IgD-negative memory B cell (primary cell): ENCODE results near the gene BRSK2. TPM values are rescaled to one million over a fixed set of nuclear protein-coding genes. Genes with fewer than 3 reads are reported as not detected.

Experiments
- H3K27ac Mint-ChIP-seq, 3 donors: one replicate each; pipeline ENCODE4 v1.8.0; 2020 to 2022; ENCODE audit warnings: mild to moderate bottlenecking in 3 of 3, mixed read lengths in 3 of 3, moderate library complexity in 1 of 3
- H3K27me3 Mint-ChIP-seq: one replicate; pipeline ENCODE4 v1.8.0; 2021; ENCODE audit warnings: mixed read lengths
- H3K36me3 Mint-ChIP-seq: one replicate; pipeline ENCODE4 v1.8.0; 2020; ENCODE audit warnings: mild to moderate bottlenecking, mixed read lengths
- H3K4me1 Mint-ChIP-seq, 3 donors: one replicate each; pipeline ENCODE4 v1.8.0; 2020 to 2022; ENCODE audit warnings: mixed read lengths in 3 of 3, mild to moderate bottlenecking in 1 of 3
- H3K4me3 Mint-ChIP-seq, 4 donors: one replicate each; pipeline ENCODE4 v1.8.0; 2020 to 2022; ENCODE audit warnings: mild to moderate bottlenecking in 4 of 4, mixed read lengths in 4 of 4, moderate library complexity in 3 of 4
- H3K9me3 Mint-ChIP-seq, 3 donors: one replicate each; pipeline ENCODE4 v1.8.0; 2020 to 2021; ENCODE audit warnings: mixed read lengths in 3 of 3, mild to moderate bottlenecking in 1 of 3
- polyA plus RNA-seq: library from polyadenylated mRNA; unstranded; fragments of 300-500 nt; fragmentation: Illumina TruSeq; gene quantifications from one replicate; pipeline ENCODE4 v1.2.3, GENCODE V29; 2021

The BRSK2 gene
- polyA plus RNA-seq, 1 donor from 2014 or later = not detected

DNA sequence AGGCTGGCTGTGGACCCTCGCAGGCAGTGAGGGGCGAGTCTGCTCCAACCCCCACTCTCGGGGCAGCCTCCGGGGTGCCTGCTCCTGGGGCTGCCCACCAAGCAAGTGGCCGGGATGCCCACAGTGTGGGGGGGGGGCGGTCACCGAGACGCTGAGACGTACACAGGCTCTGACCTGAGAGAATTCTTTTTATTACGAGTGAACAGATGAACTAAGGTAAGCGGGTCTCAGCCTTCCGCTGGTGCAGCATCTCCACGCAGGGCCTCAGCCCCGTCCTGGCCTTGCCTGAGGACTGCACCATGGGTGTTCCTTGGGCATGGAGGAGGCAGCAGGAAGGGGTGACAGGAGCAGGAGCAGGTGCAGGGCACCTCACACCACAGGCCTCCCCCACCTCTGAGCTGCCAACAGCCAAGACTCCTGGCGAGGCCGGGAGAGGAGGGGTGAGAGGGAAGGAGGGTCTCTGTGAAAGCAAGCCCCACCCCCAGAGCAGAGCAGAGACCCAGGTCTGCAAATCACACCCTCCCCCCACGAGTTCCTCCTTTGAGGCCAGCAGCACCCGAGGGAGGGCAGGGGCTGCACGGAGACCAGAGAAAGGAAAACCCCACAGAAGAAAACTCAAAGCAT lies 79.7 kb downstream of the BRSK2 start:
- no peak overlapping the region for H3K27ac Mint-ChIP-seq
- H3K9me3 Mint-ChIP-seq = no peaks in the 10 kb centered on the region
- H3K4me1 Mint-ChIP-seq = no peaks in the 10 kb centered on the region
- peak overlapping the region in 1 of 4 donors; percentile 84 for H3K4me3 Mint-ChIP-seq
- peaks cover 2% of the 10 kb centered on the region for H3K36me3 Mint-ChIP-seq
- H3K27me3 Mint-ChIP-seq = no peaks in the 10 kb centered on the region

DNA sequence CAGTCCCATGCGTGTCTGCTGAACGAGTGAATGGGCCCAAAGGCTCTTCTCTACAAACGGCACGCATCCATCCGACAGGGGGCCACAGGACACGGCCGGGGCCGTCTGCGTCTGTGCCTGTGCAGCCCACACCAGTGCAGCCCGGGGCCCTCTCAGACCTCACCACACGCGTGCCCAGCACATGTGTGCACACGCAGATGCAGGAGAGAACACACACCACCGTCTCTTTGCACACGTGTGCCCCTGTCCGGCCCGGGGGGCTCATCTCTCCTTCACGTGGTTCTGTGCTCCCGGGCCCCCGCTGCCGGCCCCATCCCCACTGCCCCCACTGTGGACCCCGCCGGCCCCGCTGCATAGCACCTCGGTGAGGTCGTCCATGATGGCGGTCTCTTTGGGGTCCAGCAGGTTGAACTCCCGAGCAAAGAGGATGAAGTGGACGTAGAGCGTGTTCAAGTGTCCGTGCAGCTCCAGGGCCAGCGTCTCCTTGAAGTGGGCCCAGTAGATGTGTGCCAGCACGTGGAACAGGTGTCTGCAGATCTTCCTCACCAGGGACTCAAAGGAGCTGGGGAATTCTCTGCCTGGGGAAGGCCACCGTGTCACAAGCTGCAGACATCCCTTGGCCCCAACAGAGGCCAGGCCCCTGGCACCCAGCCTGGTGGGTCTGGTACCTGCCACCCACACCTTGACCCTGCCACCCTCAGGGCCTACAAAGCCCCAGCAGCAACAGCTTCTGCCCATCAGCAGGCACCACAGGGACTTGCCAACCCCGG lies 80.4 kb downstream of the BRSK2 start:
- H3K4me1 Mint-ChIP-seq = no peaks in the 10 kb centered on the region
- no peaks in the 10 kb centered on the region for H3K27me3 Mint-ChIP-seq
- no peaks in the 10 kb centered on the region for H3K9me3 Mint-ChIP-seq
- H3K27ac Mint-ChIP-seq = no peak overlapping the region
- H3K36me3 Mint-ChIP-seq = peaks cover 2% of the 10 kb centered on the region
- H3K4me3 Mint-ChIP-seq = no peak overlapping the region

DNA sequence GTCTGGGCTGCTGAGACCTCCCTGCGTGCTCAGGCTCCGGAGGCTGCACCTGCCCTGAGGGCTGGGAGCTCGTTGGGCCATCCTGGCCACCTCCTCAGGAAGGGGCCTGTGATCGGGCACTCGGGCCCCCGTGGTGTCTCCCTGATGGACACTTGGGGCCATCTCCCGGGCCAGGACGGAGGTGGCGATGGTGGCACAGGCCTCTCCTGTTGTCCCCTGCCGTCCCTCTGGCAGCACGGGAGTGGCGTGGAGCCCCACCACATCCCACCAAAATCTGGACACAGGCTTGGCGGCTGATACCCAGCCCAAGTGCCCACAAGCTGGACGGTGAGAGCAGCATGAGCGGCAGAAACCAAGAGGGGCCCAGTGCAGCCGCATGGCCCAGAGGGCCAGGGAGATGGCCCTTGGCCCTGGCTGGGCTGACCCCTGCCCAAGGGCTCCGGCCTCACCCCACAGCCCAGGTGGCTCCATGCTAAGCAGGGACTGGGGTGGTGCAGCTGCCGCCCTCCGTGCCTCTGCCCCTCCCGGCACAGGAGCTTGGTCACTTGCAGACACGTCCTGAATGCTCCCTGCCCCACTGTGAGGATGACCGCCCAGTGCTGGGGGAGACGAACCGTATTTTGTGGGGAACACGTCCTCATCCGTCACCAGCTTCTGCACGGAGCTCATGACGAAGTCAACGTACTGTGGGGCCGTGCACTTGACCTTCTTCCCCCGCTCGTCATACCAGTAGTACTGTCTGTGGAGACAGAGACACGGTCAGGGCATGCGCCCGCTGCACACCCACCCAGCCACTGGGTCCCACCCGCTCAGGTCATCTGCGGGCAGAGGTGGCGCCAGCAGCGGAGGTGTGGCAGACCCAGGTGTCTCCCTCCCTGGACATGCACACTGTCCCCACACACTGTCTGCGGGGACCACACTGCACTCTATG lies 81.2 kb downstream of the BRSK2 start:
- Mint-ChIP-seq H3K36me3 (no peaks in the 10 kb centered on the region), H3K27ac (peak overlapping the region in 1 of 3 donors; percentile 5), H3K4me3 (no peak overlapping the region)

DNA sequence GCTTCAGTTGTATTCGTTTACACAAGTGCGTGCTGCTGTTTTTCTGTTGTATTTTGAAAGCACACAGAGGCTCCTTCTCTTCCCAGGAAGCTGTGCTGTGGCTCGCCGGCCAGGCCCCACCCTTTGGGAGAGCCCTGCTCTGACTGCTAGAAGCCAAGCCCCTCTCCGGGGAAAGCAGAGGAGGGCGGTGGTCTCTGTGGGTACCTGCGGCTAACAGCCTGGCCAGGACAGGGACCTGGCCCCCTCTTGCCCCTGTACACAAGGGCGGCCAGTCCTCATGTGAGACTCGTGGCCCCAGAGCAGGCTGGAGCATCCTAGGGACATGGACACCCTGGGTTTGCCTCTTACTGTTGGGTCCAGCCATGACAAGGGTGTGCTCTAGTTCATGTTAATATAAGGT lies 82.0 kb downstream of the BRSK2 start:
- Mint-ChIP-seq H3K27me3 (no peaks in the 10 kb centered on the region), H3K4me3 (no peak overlapping the region), H3K27ac (peak overlapping the region in 1 of 3 donors; percentile 5), H3K9me3 (no peaks in the 10 kb centered on the region), H3K36me3 (peaks cover 2% of the 10 kb centered on the region), H3K4me1 (no peaks in the 10 kb centered on the region)

More for the DNA sequence above, 81.2 kb downstream of the BRSK2 start:
- Mint-ChIP-seq H3K9me3 (no peaks in the 10 kb centered on the region), H3K4me1 (no peaks in the 10 kb centered on the region), H3K27me3 (no peaks in the 10 kb centered on the region)

DNA sequence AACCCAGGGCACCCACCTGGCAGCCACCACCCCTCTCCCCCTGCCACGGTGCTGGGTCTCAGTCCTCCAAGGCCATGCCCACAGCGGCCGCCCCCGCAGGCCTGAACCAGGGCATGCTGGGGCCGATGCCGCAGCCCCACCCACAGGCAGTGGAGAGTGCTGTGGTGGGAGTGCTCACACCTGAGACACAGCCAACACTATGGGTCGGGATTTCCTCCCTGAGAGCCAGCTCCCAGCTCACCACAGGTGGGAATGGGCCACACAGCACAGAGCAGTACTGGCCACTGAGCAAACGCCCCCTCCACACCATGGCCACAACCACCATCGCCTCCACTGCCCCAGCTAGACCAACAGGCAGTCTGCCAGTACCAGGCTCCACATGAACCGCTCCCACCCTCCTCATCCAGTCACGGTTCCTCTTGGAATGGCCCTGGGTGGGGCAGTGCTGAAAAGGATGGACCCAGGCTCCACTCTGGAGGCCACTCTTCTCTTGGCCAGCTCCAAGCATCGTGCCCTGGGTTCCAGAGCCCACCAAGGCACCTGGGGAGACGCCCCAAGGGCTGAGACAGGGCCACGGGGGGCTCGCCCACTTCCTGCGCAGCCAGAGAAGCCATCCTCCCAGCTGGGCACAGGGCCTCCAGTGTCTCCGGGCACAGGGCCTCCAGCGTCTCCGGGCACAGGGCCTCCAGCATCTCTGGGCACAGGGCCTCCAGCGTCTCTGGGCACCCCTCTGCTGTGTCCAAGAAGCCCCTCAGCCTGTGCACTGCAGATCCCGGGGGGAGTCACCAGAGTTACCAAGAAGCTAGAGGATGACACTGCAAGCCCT lies 82.7 kb downstream of the BRSK2 start:
- no peaks in the 10 kb centered on the region for H3K9me3 Mint-ChIP-seq
- no peak overlapping the region for H3K4me3 Mint-ChIP-seq
- no peaks in the 10 kb centered on the region for H3K4me1 Mint-ChIP-seq
- peaks cover 2% of the 10 kb centered on the region for H3K36me3 Mint-ChIP-seq
- no peak overlapping the region for H3K27ac Mint-ChIP-seq
- no peaks in the 10 kb centered on the region for H3K27me3 Mint-ChIP-seq

DNA sequence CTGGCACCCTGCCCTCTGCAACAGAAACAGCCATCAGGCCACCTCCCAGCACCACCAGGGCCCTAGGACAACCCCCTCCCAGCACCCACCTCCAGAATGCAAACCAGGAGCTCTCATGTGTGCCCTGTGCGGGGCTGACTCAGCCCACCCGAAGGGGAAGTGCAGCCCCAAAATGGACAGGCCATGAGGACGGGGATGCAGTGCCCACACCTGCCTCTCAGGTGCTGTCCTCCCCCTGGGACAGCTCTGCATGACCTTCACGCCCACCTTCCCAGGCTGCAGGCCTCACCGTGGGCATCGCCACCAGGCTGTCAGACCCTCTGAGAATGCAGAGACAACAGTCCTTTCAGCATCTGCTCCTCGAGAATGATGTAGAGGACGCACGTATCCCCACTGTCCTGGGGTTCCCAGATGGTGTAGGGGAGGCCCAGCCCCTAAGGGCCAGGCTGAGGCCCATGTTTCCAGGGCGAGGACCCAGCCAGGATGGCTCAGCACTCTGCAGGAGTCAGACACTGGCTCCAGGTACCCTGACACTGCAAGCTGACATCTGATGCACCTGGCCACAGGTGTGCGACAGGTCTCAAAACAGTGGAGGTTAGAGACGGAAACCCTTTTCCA lies 83.4 kb downstream of the BRSK2 start:
- H3K36me3 Mint-ChIP-seq = peaks cover 2% of the 10 kb centered on the region

DNA sequence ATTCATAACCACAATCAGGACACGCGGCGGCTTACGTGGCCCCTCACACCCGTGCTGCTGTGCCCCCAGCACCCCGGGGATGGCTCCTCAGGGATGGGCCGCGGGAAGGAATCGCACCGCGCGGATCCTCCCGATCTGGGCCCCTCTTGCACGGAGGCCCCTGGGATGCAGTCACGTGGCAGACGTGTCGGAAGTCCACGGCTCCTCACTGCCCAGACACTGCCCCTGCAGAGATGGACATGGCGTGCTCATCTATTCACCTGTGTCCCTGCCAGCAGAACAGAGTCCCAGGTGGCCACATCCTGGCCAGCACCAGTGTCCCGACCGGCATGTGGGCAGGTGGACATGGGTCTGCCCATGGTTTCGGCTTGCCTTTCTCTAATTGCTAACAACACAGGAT lies 84.1 kb downstream of the BRSK2 start:
- H3K27me3 Mint-ChIP-seq = no peaks in the 10 kb centered on the region
- H3K27ac Mint-ChIP-seq = no peak overlapping the region
- no peak overlapping the region for H3K4me3 Mint-ChIP-seq
- no peaks in the 10 kb centered on the region for H3K4me1 Mint-ChIP-seq
- peaks cover 5% of the 10 kb centered on the region for H3K36me3 Mint-ChIP-seq
- H3K9me3 Mint-ChIP-seq = no peaks in the 10 kb centered on the region

More for the DNA sequence above, 83.4 kb downstream of the BRSK2 start:
- Mint-ChIP-seq H3K27ac (no peak overlapping the region), H3K4me1 (no peaks in the 10 kb centered on the region), H3K27me3 (no peaks in the 10 kb centered on the region), H3K9me3 (no peaks in the 10 kb centered on the region), H3K4me3 (no peak overlapping the region)

DNA sequence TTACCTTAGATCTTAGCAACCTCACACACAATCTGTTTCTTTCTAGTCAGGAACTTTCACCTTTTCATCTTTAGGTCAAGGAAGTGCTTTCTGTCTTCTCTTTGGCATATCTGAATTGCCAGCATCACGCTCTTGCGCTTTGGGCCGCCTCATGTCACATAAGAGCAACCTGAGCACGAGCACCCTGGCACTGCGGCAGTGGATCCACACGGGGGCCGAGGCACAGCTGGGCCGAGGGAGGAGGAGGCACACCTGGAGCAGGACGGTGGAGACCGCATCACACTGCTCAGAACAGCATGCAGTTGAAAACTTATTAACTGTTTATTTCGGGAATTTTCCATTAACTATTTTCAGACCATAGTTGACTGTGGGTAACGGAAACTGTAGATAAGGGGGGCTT lies 86.1 kb downstream of the BRSK2 start:
- Mint-ChIP-seq H3K27ac (no peak overlapping the region), H3K36me3 (peaks cover 6% of the 10 kb centered on the region), H3K4me1 (no peaks in the 10 kb centered on the region), H3K9me3 (no peaks in the 10 kb centered on the region), H3K4me3 (no peak overlapping the region), H3K27me3 (no peaks in the 10 kb centered on the region)

DNA sequence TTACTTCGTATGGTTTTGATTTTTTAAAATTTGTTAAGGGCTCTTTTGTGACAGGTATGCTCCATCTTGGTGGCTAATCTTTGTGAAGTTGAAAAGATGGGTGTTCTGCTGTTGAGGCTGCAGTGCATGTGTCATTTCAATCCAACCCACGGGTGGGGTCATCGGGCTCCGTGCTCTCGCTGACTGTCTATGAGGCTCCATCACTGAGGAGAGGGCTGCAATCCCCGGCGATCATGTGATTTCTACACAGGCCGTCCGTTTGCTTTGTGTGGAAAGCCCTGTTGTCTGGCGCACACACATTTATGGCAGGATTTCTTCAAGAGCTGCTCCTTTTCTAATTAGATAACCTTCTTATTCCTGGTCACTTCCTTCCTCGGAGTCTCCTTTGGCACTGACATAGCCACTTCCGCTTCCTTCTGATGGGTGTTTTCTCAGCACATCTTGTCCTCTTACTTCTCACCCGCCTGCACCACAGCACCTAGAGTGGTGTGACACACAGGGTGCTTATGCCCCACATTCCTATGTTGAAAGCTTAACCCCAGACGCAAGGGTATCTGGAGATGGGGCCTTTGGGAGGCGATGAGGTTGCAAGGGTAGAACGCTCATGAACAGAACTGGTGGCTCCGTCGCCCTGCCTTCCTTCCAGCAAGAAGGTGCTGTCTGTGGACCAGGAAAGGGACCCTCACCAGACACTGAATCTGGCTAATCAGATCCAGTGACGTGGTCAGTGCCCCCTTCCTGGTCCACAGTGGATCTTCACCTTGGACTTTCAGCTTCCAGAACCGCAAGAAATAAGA lies 87.4 kb downstream of the BRSK2 start:
- Mint-ChIP-seq H3K27me3 (no peaks in the 10 kb centered on the region), H3K9me3 (no peaks in the 10 kb centered on the region), H3K4me1 (no peaks in the 10 kb centered on the region), H3K27ac (no peak overlapping the region), H3K4me3 (peak overlapping the region in 1 of 4 donors; percentile 52), H3K36me3 (peaks cover 6% of the 10 kb centered on the region)

DNA sequence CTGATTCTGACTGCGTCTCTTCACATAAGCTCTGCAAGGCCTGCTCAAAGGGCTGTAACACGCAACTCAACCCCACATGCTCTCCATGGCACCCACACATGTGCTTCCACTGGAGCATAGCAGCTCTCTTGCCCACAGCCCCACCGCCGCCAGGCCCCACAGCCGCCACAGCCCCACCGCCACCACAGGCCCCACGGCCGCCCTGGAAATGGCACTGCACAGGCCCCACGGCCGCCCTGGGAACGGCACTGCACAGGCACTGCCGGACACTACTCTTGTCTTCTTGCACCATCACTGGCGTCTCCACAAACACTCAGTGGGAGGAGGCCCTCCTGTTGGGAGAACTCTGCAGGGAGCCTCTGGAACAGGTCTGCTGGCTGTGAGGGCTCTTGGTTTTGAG lies 88.3 kb downstream of the BRSK2 start:
- no peak overlapping the region for H3K27ac Mint-ChIP-seq
- no peaks in the 10 kb centered on the region for H3K4me1 Mint-ChIP-seq
- H3K9me3 Mint-ChIP-seq = no peaks in the 10 kb centered on the region
- peaks cover 6% of the 10 kb centered on the region for H3K36me3 Mint-ChIP-seq
- no peaks in the 10 kb centered on the region for H3K27me3 Mint-ChIP-seq
- no peak overlapping the region for H3K4me3 Mint-ChIP-seq

DNA sequence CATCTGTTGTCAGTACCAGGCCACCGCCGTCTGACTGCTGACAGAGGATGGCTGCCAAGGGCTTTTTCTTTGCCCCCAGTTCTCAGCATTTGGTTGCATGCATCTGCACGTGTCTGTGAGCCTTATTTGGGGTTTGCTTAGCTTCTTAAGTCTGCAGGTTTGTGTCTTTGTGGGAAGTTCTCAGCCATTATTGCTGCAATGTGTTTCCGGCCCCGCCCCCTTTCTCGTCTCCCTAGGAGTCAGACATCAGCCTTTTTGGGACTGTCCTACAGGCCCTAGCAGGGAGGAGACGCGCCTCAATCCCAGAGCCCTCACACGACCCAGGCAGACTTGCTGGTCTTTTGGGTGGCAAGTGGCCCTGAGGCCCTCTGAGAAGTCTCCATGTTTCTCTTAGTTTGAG lies 88.8 kb downstream of the BRSK2 start:
- Mint-ChIP-seq H3K9me3 (no peaks in the 10 kb centered on the region), H3K27ac (no peak overlapping the region), H3K36me3 (peaks cover 6% of the 10 kb centered on the region), H3K4me3 (no peak overlapping the region), H3K4me1 (peaks cover 0 to 1% (median 0%) of the 10 kb centered on the region in 3 donors), H3K27me3 (no peaks in the 10 kb centered on the region)

DNA sequence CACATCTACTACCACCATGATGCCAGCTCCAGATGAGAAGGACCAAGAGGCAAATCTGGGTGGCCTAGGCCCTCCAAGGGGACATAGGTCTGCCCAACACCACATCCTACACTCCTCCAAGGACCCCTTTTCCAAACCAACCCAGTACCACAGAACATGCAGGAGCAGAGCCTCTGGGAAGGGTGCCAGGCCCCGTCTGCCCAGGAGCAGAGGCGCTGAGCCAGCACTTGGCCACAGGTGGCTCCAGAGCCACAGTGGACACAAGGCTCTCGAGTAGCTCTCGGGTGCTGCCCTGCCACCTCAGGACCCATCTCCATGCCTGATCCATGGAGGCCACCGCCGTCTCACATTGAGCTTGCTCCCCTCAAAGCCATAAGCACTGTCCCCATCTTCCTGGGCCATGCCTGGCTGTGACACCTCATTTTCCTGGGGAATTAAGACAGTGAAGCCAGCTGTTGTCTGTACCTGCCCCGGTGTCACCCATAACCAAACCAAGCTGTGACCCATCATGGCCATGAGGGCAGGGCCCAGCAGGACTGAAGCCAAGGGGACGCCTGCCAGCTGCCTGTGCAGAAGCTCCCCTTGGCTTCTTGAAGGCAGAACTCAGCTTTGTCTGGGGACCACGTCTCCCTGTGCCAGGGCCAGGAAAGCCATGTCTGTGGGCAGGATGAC lies 89.4 kb downstream of the BRSK2 start:
- Mint-ChIP-seq H3K9me3 (no peaks in the 10 kb centered on the region), H3K27ac (no peak overlapping the region), H3K4me1 (peaks cover 0 to 2% (median 0%) of the 10 kb centered on the region in 3 donors), H3K4me3 (peak overlapping the region in 1 of 4 donors; percentile 17), H3K27me3 (no peaks in the 10 kb centered on the region), H3K36me3 (peaks cover 6% of the 10 kb centered on the region)

DNA sequence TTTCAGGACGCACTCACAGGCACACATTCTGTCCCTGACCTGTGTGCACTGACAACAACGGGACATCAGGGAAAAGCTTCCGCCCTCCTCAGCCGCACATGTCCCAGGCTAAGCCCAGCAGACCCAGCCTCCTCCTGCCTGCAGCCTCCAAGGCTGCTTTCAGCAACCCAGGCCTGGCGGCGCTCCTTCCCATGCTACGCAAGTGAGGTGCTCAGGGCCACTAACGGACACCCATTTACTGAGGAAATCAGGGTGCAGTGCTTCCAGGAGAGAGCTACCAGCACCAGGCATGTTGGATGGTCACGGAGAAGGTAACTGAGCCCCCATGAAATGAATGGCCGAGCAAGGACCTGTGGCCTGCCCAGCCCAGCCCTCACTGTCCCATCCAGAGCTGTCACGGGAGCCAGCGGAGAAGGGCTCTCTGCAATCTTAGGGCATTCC lies 90.0 kb downstream of the BRSK2 start:
- Mint-ChIP-seq H3K27me3 (no peaks in the 10 kb centered on the region), H3K4me3 (no peak overlapping the region), H3K27ac (no peak overlapping the region), H3K4me1 (peaks cover 0 to 2% (median under 1%) of the 10 kb centered on the region in 3 donors), H3K9me3 (no peaks in the 10 kb centered on the region), H3K36me3 (peaks cover 6% of the 10 kb centered on the region)
